ENCODE measurements around the gene JARID2.

- no peak for TF ChIP-seq CTCF (IDR thresholded peaks at IDR 0.05)
- no peak for TF ChIP-seq POLR2A (IDR thresholded peaks at IDR 0.05)
Observed at GRCh38 chr6:15292721-15293302, 46.9 kb downstream of the JARID2 start.

All from heart left ventricle (tissue), 13 donors.